ENCODE data around the gene CEACAM4.
"Not testable (repeated sequence)": the region's sequence is repeated elsewhere in the genome, so short reads cannot be mapped to it uniquely, and the experiment has no call there.

The CEACAM4 gene

DNA sequence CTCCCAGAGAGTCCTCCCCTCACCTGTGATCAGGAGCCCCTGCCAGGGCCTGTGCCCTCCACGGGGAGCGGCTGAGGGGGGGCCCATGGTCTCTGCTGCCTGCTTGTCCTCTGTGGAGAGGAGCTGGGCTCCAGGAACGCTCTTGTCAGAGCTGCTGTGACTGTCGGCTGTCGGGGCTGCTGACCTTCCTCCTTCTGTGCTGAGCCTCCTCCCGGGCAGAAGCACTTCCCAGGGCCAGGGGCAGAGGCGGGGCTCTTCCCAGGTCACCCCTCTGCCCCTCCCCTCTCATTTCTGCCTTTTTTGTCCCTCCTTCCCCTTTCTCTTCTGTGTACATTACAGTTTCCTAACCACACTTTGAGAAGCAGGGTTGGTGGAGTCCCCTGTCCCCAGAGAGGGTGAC, at the start of gene CEACAM4:
Gene CEACAM4 (minus strand): TSS at position 198 of the 400 bp plus-strand sequence. CDS start 111 bp downstream, at position 87.
- DNase-seq, result peak; percentile 56 to 63

- DNase-seq, result no peak
Measured at GRCh38 chr19:41671486-41671885, 44.6 kb upstream of the CEACAM4 start.

GRCh38 chr19:41670755-41671154, 43.9 kb upstream of the CEACAM4 start:
- no peak for DNase-seq

GRCh38 chr19:41668315-41668714, 41.4 kb upstream of the CEACAM4 start:
- no peak for DNase-seq

DNA sequence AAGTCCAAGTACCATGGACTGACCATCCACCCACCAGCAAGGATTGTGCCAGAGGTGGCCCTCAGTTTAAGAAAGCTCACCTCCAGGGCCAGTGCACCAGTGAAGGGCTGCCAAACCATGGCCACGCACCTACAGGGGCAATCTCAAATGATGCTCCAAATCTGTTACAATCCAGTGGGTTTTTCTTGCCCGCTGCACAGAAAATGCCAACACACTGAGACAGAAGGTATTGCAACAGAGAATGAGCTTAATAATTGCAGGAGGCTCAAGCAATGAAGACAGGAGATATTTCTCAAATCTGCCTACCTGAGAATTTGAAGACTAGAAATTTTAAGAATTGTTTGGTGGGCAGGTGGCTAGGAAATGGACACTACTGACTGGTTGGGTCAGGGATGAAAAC, 39.2 kb upstream of the CEACAM4 start:
- DNase-seq, result no peak

DNA sequence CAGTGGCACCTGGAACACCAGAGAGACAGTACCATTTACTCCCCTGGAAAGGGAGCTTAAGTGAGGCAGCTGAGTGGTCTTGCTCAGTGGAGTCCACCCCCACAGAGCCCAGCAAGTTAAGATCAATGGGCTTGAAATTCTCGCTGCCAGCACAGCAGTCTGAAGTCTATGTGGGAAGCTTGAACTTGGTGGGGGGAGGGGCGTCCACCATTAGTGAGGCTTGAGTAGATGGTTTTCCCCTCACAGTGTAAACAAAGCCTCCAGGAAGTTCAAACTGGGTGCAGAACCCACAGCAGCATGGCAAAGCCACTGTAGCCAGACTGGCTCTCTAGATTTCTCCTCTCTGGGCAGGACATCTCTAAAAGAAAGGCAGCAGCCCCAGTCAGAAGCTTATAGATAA, 30.3 kb upstream of the CEACAM4 start:
- no peak for DNase-seq

- not testable (repeated sequence) for DNase-seq
Measured at GRCh38 chr19:41656756-41657155, 29.9 kb upstream of the CEACAM4 start.

DNA sequence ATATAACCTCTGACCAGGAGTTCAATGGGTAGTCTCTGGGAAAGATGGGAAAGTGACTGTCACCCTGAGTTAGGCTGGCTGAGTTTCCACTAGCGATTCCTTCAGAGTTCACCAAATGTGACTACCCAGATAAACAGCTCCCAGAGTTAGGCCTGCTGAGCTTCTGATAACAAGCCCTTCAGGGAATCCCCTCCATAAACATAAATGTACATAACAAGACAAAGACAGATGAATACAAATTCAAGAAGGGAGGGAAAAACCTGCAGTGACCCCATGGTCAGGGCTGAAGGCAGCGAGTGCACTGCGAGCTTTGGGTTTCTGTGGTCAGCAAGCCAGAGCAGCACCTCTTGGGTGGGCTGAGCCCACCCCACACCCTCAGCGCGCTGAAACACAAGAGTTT, 25.4 kb upstream of the CEACAM4 start:
- no peak for DNase-seq

DNA sequence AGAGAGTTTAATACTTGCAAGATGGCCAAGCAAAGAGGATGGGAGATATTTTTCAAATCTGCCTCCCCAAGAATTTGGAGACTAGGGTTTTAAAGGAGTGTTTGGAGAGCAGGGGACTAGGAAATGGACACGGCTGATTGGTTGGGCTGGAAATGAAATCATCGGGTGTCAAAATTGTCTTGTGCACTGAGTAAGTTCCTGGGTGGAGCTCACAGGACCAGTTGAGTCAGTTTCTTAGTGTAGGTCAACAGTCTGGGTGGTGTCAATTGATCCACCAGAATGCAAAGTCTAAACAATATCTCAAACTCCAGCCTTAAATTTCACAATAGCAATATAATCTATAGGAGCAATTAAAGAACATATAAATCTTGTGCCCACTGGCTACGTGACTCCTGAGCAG, 23.0 kb upstream of the CEACAM4 start:
- no peak for DNase-seq

DNA sequence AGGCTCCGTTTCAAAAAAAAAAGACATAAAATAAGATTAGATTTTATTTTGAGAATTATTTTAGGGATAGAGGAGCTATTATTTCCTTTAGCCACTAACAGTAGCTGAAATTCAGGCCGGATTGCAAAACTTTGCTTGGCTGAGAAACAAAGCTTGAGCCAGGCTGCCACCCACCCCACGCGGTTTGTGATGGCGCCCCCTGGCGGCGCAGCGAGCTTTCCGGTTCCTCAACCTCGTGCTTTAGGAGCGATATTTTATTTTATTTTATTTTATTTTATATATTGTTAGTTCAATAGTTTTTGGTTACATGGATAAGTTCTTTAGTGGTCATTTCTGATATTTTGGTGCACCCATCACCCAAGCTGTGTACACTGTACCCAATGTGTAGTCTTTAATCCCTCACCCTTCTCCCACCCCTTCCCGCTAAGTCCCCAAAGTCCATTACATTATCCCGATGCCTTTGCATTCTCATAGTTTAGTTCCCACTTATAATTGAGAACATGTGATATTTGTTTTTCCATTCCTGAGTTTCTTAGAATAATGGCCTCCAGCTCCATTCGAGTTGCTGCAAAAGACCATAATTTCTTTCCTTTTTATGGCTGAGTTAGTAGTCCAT, 19.8 kb upstream of the CEACAM4 start:
- peak in 1 of 2 experiments; percentile 16 for DNase-seq

DNA sequence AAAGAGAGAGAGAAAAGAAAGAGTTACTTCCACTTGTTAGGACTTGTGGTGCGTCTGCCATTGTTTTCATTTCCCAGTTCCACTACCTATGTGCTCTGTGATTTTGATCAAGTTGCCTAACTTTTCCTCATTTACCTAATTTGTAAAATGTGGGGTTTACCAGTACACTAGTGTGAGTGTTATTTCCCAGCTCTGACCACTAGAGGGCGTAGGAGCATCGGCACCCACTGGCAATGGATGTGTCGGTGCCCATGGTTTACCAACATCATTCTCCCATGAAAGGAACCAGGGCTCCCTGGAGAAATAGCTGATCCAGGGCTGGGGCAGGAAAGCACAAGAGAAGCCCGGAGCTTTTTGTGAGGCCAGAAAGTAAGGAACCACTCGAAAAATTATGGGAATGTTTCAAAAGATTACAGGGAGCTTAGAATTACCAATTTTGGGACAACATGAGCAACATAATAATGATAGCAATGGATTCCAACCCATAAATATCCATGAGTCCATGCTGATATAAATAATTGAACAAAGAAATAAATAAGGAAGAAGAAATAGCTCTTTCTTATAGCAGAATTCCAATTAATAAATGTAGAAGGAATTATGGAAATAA, 15.1 kb upstream of the CEACAM4 start:
- DNase-seq, result peak; percentile 43 to 45

GRCh38 chr19:41638641-41639081, 11.8 kb upstream of the CEACAM4 start:
- DNase-seq, result peak; percentile 26 to 34

GRCh38 chr19:41637484-41637883, 10.6 kb upstream of the CEACAM4 start:
- peak; percentile 20 to 26 for DNase-seq

GRCh38 chr19:41627966-41628675, 1.2 kb upstream of the CEACAM4 start:
- DNase-seq, result no peak

DNA sequence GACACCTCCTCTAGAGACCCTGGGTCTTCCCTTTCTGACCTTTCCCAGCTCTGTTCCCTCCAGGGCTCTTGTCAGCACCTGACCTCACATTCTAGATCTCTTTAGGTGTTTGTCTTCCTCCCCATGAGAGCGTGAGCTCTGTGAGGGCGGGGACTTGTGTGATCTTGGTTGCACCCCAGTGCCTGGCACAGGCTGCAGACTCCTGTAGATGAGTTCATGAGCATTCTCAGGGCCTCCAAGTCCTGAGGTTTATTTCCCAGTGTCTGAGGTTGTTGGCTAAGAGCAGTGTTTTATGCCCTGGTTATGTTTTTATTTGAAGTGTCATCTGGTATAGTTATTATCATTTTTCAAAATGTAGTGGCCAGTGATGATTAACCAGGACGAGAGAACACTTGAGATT, 596 bp downstream of the CEACAM4 start:
- no peak for DNase-seq

DNA sequence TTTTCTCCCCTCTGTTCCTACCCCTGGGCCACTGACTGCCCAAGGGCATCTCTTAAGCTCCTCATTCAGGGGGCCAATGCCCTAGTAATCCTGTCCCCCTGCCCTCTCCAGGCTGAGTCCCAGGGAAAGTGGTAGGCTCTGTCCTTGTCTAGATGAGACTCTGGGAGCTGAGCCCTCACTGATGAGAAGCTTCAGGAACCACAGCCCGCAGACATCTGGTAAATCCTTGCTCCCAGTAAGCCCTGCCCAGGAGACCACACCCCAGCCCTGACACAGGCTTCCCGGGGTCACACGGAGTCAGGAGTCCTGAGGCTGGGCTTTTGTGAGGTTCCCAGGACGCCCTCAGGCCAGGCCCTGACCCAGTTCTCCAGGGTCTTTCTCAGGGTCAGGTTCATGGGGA, 1.9 kb downstream of the CEACAM4 start:
- DNase-seq, result no peak

GRCh38 chr19:41624515-41624914, 2.4 kb downstream of the CEACAM4 start:
- no peak for DNase-seq

DNA sequence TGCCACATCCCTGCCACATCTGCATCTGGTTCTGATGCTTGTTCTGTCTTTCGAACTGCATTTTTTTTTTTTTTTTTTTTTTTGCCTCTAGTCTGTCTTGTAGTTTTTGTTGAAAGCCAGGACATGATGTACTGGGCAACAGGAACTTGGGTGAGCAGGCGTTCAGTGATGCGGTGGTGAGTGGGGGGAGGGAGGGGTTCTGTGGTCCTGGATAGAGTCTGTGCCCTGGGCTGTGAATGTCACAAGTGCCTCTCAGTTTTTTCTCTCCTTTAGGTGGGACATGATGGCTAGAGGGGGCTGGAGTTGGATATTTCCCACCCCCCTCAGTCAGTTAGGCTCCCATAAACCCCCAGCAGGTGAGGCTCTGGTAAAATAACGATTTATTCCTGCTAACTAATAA, 3.5 kb downstream of the CEACAM4 start:
- no peak for DNase-seq

- DNase-seq, result peak; percentile 95 to 97
Measured at GRCh38 chr19:41621654-41622053, 5.2 kb downstream of the CEACAM4 start.

DNA sequence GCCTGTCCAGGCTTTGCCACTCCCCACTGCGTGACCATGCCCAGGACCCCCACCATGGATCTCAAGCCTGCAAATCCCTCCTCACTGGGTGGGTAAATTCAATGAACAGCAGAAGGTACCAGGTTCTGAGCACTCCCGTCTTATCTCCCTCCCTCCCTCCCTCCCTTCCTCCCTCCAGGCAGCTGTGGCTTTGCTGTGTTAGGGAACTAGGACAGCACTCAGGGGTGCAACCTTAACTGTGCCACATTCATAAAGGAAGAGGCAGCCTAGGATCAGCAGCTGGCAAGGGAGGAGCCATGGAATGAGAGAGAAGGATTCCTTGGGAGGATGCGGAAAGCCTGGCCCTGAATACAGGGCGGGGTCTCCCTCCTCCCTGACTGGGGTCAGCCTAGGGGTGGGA, 5.6 kb downstream of the CEACAM4 start:
- DNase-seq, result peak; percentile 69 to 81

DNA sequence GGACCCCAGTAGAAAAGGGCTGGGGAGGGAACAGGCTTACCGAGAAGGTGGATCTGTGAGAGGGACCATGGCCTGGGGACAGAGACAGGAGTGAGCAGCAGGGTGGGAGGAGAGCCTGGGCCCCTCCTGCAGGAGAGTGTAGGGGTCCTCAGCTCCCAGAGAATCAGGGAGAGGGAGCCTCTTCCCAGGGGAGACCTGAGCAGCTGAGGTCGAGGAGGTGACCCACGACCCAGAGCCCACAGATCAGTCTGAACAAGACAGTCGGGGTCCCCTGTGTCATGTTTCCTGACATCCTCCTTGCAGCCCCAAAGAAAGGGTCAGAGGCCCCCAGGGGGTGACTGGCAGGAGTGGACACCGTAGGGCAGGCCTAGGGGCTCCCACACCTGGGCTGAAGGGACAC, 6.7 kb downstream of the CEACAM4 start:
- DNase-seq, result no peak

DNA sequence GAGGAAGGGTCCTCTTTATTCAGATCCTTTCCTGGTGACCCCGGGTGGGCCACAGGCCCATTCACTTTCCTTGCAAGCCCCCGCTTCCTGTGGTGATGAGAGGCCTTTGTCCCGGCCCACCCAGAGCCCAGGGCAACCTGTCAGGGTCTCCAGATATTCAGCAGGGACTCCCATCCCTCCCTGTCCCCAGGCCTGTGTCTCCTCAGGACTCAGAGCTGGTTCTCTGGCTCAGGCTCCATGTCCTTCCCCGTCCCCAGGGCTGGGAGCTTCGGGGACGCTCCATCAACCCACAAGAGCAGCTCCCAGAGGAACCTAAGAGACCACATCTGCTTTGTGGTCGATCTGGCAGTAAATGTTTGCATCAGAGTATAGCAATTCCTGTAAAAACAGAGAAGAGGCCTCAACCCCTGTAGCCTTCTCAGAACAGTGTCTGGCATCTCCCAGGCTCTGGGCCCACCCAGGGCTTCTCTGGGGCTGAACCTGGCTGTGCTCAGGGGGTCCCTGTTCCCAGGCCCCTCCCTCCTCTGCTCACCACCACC, 7.8 kb downstream of the CEACAM4 start:
- DNase-seq, result peak; percentile 57 to 64

DNA sequence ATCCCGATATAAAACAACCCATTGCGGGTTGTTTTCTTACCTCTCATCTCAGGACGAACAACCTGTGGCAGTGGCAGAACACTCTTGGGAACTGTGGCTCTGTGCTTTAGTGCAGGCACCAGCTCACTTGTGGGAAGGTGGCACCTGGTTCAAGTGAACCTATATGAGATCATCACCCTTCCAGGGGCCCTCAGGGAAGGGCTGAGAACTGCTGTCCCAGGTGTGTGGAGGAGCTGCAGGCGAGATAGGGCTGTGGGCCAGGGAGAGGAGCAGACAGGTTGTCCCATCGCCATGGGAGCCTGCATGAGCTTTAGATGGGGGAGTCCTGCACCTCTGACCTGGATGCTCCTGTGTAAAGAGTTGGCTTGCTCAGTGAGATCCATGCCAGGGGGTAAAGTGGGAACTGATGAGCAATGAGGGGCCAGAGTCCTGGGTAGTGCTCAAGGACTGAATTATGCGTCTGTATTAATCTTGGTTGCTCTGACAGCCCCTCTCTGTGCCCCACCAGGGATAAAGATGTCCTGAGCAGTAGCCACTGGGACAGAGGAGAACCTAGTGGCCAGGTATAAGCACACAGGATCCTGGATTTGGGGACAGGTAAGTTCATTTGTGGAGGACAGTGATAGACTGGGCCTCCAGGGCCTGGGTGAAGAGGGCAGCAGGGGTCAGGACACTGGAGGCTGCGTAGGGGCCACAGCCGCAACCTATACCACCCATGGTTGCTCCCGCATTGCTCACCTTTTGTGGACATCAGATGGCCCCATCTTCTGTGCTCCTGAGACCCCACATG, 8.7 kb downstream of the CEACAM4 start:
- DNase-seq, result no peak

All from Kasumi-1 (cell line).